ENCODE results near the gene OR52K2.
"Not testable (repeated sequence)": the region's sequence is repeated elsewhere in the genome, so short reads cannot be mapped to it uniquely, and the experiment has no call there.

OR52K2 gene

GRCh38 chr11:4480577-4481239, 31.6 kb downstream of the OR52K2 start:
- TF ChIP-seq CTCF (IDR thresholded peaks at IDR 0.05; ENCODE audit: low read depth, low read length), result no peak
- H3K4me3 ChIP-seq (ENCODE audit: low read depth, low read length), result no peak overlapping the region

GRCh38 chr11:4481240-4481582, 32.1 kb downstream of the OR52K2 start:
- no peak for TF ChIP-seq CTCF (IDR thresholded peaks at IDR 0.05; ENCODE audit: low read depth, low read length)
- H3K4me3 ChIP-seq (ENCODE audit: low read depth, low read length), result no peak overlapping the region

GRCh38 chr11:4482445-4482844, 33.4 kb downstream of the OR52K2 start, which contains the start of gene OR52K1:
Gene OR52K1 (plus strand): TSS chr11:4482646. CDS start chr11:4488901, 6,255 bp downstream.
- no peak for TF ChIP-seq CTCF (IDR thresholded peaks at IDR 0.05; ENCODE audit: low read depth, low read length)
- H3K4me3 ChIP-seq (ENCODE audit: low read depth, low read length), result no peak within 1 kb of the TSS

GRCh38 chr11:4484310-4484709, 35.2 kb downstream of the OR52K2 start:
- TF ChIP-seq CTCF (IDR thresholded peaks at IDR 0.05; ENCODE audit: low read depth, low read length), result no peak
- H3K4me3 ChIP-seq (ENCODE audit: low read depth, low read length), result no peak overlapping the region

GRCh38 chr11:4491405-4491804, 42.3 kb downstream of the OR52K2 start:
- not testable (repeated sequence) for H3K4me3 ChIP-seq (ENCODE audit: low read depth, low read length)

GRCh38 chr11:4491878-4492606, 42.9 kb downstream of the OR52K2 start:
- no peak overlapping the region for H3K4me3 ChIP-seq (ENCODE audit: low read depth, low read length)
- TF ChIP-seq CTCF (IDR thresholded peaks at IDR 0.05; ENCODE audit: low read depth, low read length), result no peak

- no peak; the same call in 1 of the 2 replicates for TF ChIP-seq CTCF (IDR thresholded peaks at IDR 0.05; ENCODE audit: low read depth, low read length)
- no peak overlapping the region for H3K4me3 ChIP-seq (ENCODE audit: low read depth, low read length)
These were observed 44.4 kb downstream of the OR52K2 start for GRCh38 chr11:4493480-4493818.

Data from WI38 (cell line).